Diencephalon (tissue), 1 donor: Measurements from ENCODE around the gene IGLL5. TPM values are rescaled to one million over a fixed set of nuclear protein-coding genes. Genes with fewer than 3 reads are reported as not detected.

Source experiments
- small RNA-seq: library from RNA; depleted of rRNA; stranded (forward); fragments of <200 nt; gene quantifications from one replicate; pipeline ENCODE3, GENCODE V24; 2014
- total RNA-seq: library from RNA; depleted of rRNA; stranded (reverse); fragments of >200 nt; gene quantifications from one replicate; pipeline ENCODE4 v1.2.3, GENCODE V29; 2014

The IGLL5 gene
- not detected for total RNA-seq

DNA sequence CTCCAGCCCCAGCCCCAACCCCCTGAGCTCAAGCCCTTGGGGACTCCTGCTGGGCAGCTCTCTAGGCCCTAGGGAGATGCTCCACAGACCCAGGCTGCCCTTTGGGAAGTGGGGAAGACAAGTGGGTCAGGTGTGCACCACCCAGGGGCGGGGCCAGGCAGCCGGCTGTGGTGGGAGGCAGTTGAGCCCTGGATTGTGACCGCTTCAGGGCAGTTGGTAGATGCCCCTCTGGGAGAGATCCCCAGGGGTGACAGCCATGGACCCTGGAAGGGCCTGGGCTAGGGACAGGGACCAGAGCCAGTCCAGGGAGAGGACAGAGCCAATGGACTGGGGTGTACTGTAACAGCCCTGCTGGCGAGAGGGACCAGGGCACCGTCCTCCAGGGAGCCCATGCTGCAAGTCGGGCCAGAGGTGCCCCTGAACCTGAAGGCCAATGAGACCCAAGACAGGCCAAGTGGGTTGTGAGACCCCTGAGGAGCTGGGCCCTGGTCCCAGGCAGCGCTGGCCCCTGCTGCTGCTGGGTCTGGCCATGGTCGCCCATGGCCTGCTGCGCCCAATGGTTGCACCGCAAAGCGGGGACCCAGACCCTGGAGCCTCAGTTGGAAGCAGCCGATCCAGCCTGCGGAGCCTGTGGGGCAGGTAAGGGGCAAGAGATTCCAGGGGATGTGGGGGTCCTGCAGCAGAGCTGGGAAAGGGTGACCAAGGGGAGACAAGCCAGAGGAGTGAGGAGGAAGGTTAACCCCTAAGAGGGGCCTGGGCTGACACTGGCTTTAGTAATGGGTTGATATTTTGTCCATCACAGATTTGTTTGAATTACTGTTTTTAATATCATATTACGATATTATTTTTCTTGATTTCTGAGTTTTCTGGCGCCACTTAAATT, at the start of gene IGLL5:
Gene IGLL5, plus strand, starts transcription at position 196 of the 883 bp plus-strand sequence. Its CDS starts 238 bp downstream, at position 434.

Small RNAs within 50 kb of the gene (small RNA-seq; reads per million reads assigned to genes)
- gene IGLC4 (not detected), gene IGLC5 (not detected), gene IGLJ1 (not detected), gene IGLJ2 (not detected), gene IGLJ3 (not detected), gene IGLJ4 (not detected), gene IGLJ5 (not detected), gene IGLJ6 (not detected), gene IGLJ7 (not detected), gene IGLV2-5 (not detected), gene IGLV3-2 (not detected), gene IGLV3-4 (not detected), gene IGLV3-6 (not detected), gene IGLV3-7 (not detected), gene MIR5571 (not detected)

Other genes starting within 250 kb of the IGLL5 start
- gene GGTLC2, start 243.2 kb upstream of the IGLL5 start, total RNA-seq: not detected
- gene GNAZ, start 182.7 kb downstream of the IGLL5 start, total RNA-seq: 120 TPM